ENCODE measurements around the gene TUBB3.
A peak's percentile ranks its signal among the peaks of the same experiment; 100 is the strongest.

The TUBB3 gene

DNA sequence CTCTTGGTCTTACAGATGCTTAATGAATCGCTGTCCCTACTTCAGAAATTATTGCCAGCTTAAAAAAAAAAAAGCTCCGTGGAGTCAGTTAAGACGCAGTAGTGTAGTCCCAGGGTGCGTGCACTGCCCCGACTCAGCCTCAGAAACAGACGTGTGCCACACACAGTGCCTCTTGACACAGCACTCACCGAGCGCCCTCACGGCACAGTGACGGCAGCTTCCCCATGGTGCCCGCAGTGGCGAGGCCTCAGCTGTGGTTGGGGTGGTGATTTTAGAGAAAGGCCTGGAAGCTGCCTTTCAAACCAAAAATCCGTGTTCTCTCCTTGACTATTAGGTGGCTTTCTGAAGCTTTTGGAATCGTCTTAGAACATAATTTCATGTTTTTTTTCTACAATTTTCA lies 35.9 kb upstream of the TUBB3 start:
- Histone ChIP-seq H3K27ac (no peak overlapping the region), H3K9me3 (replicated peaks in 1 of 11) (no peaks in the 10 kb centered on the region), H3K27me3 (no peaks in the 10 kb centered on the region), H3K4me3 (no peak overlapping the region), H3K4me1 (peaks cover 0 to 2% (median 0%) of the 10 kb centered on the region in 10 experiments; a peak in 4 of 20 replicates), H3K4me2 (no peak overlapping the region), H4K20me1 (peaks cover 58 to 100% (median 88%) of the 10 kb centered on the region in 11 experiments), H3K36me3 (peaks cover 100% of the 10 kb centered on the region in 11 experiments), H3K9ac (no peak overlapping the region)
- no peak for TF ChIP-seq Cebpa-rat (IDR thresholded peaks at IDR 0.05)

- Histone ChIP-seq H3K9ac (0 out of 22 replicates have a peak overlapping the region, but pooled peaks of 1 of the 11 experiments have one; percentile 26), H3K9me3 (replicated peaks in 1 of 11) (no peaks in the 10 kb centered on the region), H3K27me3 (no peaks in the 10 kb centered on the region), H3K27ac (no peak overlapping the region), H3K4me1 (no peaks in the 10 kb centered on the region), H3K4me3 (no peak overlapping the region), H3K36me3 (peaks cover 100% of the 10 kb centered on the region in 11 experiments), H4K20me1 (peaks cover 57 to 100% (median 88%) of the 10 kb centered on the region in 11 experiments), H3K4me2 (no peak overlapping the region)
- no peak for TF ChIP-seq Cebpa-rat (IDR thresholded peaks at IDR 0.05)
Measured at GRCh38 chr16:89890200-89890599, 32.9 kb upstream of the TUBB3 start.

DNA sequence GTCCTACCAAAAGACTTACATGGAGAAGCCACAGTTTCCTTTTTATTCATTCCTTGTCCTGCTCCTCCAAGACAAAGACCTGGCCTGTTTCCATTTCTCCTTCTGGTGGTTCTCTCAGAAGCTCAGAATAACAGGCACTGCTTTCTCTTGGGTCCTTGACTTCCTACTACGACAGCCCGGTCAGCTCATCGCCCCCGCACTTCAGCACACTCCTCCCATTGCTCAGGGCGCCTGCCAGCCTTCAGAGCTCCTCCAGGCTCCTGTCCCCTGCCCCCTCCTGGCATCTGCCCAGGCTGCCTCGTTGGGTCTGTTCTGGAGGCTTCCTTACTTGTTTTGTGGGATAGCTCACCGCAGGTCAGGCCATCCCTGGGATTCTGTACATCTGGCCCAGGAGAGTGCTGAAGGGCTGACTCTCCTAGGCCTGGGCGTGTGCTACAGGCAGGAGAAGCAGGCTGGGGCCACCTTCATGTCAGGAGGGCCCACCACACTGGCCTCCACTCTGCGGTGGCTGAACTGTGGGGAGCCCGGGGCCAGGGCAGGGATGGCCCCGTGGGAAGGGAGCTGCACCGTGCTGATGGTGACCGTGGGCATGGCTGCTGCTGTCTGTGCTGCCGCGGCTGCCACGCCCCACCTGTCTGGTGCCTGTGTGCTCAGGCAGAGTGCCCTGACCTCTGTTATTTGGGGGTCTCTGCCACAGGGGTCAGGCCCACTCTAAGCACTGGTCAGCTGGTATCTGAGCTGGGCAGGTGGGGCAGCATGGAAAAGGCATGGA lies 32.1 kb upstream of the TUBB3 start:
- no peak overlapping the region for H3K4me2 ChIP-seq
- H3K4me3 ChIP-seq = no peak overlapping the region
- H3K4me1 ChIP-seq = no peaks in the 10 kb centered on the region
- peaks cover 61 to 100% (median 88%) of the 10 kb centered on the region in 11 experiments for H4K20me1 ChIP-seq
- peaks cover 100% of the 10 kb centered on the region in 11 experiments for H3K36me3 ChIP-seq
- H3K27ac ChIP-seq = no peak overlapping the region
- no peak for TF ChIP-seq Cebpa-rat (IDR thresholded peaks at IDR 0.05)
- no peaks in the 10 kb centered on the region for H3K9me3 ChIP-seq (replicated peaks in 1 of 11)
- H3K27me3 ChIP-seq = no peaks in the 10 kb centered on the region
- peak overlapping the region in 4 of 11 experiments; percentile 15 to 33 (median 30); a peak in 2 of 22 replicates for H3K9ac ChIP-seq

DNA sequence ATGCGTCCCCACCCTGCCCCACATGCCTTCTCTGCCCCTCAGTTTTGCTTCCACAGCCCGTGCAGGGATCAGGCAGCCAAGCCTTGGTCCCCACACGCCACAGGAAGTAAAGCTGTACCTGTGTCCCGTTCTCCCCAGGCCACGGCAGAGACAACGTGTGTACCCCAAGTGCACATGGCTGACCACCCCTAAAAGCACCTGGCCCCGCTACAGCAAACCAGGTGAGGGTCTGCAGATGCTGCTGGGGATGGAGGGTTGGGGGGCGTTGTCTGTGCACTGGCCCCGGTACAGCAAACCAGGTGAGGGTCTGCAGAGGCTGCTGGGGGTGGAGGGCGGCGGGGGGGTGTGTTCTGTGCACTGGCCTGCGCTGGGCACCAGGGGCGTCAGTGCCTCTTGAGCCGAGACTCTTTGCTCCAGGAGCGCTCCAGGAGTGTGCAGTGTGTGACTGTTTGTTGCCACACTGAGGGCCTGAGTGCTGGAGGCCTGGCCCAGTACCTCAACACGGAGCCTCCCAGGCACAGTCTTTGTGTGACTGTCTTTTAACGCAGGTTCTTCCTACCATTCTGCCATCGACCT lies 31.0 kb upstream of the TUBB3 start:
- peaks cover 100% of the 10 kb centered on the region in 11 experiments for H3K36me3 ChIP-seq
- no peaks in the 10 kb centered on the region for H3K27me3 ChIP-seq
- H4K20me1 ChIP-seq = peaks cover 61 to 100% (median 89%) of the 10 kb centered on the region in 11 experiments
- no peaks in the 10 kb centered on the region for H3K9me3 ChIP-seq (replicated peaks in 1 of 11)
- H3K4me3 ChIP-seq = no peak overlapping the region
- no peak overlapping the region for H3K9ac ChIP-seq
- no peaks in the 10 kb centered on the region for H3K4me1 ChIP-seq
- TF ChIP-seq Cebpa-rat (IDR thresholded peaks at IDR 0.05) = no peak
- H3K27ac ChIP-seq = no peak overlapping the region
- H3K4me2 ChIP-seq = no peak overlapping the region

DNA sequence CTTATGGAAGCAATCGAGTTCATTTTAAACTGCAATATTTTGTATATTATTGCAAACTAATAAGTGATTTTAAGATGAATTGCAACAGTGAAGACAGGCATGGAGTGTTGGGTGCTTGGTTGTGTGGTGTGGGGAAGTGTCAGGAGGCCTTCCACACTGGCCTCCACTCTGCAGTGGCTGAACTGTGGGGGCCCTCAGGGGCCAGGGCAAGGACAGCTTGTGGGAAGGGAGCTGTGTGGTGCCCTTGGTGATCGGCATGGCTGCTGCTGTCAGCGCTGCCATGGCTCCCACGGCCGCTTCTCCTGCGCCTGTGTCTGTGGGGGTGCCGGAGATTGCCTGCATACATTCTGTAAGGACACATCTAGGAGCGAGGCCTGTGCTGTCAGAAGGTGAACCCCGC lies 30.5 kb upstream of the TUBB3 start:
- peaks cover 62 to 100% (median 89%) of the 10 kb centered on the region in 11 experiments for H4K20me1 ChIP-seq
- H3K36me3 ChIP-seq = peaks cover 100% of the 10 kb centered on the region in 11 experiments
- no peak overlapping the region for H3K9ac ChIP-seq
- no peak for TF ChIP-seq Cebpa-rat (IDR thresholded peaks at IDR 0.05)
- H3K27ac ChIP-seq = no peak overlapping the region
- no peak overlapping the region for H3K4me2 ChIP-seq
- H3K4me1 ChIP-seq = no peaks in the 10 kb centered on the region
- no peaks in the 10 kb centered on the region for H3K9me3 ChIP-seq (replicated peaks in 1 of 11)
- H3K27me3 ChIP-seq = no peaks in the 10 kb centered on the region
- H3K4me3 ChIP-seq = no peak overlapping the region

DNA sequence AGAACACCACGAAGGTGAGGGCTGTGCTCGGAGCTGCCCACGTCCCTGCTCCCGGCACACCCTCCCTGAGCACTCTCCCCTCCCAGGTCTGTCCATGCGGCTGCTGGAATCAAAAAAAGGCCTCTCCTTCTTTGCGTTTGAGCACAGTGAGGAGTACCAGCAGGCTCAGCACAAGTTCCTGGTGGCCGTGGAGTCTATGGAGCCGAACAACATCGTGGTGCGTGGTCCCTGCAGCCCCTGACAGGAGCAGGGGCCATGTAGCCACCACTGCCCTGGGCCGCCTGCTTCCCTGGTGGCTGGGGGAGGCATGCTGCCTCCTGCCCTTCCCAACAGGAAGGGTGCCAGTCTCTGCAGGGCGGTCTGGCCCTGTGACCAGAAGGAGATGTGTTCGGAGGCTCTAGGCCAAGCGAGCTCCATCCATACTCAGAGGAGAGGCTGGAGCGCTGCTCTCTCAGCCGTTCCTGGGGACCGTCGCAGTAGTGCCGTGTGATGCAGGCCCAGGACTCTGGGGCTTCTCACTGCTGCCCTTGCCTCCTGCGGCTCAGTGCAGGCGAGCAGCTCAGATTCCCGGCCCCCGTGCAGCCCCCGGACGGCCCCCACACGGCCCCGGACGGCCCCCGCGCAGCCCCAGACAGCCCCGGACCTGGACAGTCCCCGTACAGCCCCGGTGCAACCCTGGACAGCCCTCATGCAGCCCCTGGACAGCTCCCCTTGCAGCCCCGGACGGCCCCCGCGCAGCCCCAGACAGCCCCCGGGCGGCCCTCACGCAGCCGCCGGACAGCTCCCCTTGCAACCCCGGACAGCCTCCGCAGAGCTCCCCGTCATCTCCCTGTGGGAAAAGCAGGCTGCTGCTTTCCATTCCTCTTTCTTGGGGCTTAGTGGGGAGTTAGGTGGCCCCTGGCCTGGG lies 29.2 kb upstream of the TUBB3 start:
- H3K27ac ChIP-seq = no peak overlapping the region
- H3K36me3 ChIP-seq = peaks cover 100% of the 10 kb centered on the region in 11 experiments
- peaks cover 62 to 100% (median 89%) of the 10 kb centered on the region in 11 experiments for H4K20me1 ChIP-seq
- H3K27me3 ChIP-seq = no peaks in the 10 kb centered on the region
- H3K4me3 ChIP-seq = no peak overlapping the region
- no peaks in the 10 kb centered on the region for H3K4me1 ChIP-seq
- no peak overlapping the region for H3K9ac ChIP-seq
- no peaks in the 10 kb centered on the region for H3K9me3 ChIP-seq (replicated peaks in 1 of 11)
- H3K4me2 ChIP-seq = no peak overlapping the region
- TF ChIP-seq Cebpa-rat (IDR thresholded peaks at IDR 0.05) = no peak

GRCh38 chr16:89895482-89896250 lies 27.5 kb upstream of the TUBB3 start:
- H3K9me3 ChIP-seq (replicated peaks in 1 of 11) = no peaks in the 10 kb centered on the region
- H3K9ac ChIP-seq = no peak overlapping the region
- TF ChIP-seq Cebpa-rat (IDR thresholded peaks at IDR 0.05) = no peak
- H3K36me3 ChIP-seq = peaks cover 99 to 100% (median 100%) of the 10 kb centered on the region in 11 experiments
- H3K27ac ChIP-seq = no peak overlapping the region
- H3K27me3 ChIP-seq = no peaks in the 10 kb centered on the region
- H4K20me1 ChIP-seq = peaks cover 57 to 100% (median 91%) of the 10 kb centered on the region in 11 experiments
- no peak overlapping the region for H3K4me3 ChIP-seq
- H3K4me1 ChIP-seq = no peaks in the 10 kb centered on the region
- H3K4me2 ChIP-seq = no peak overlapping the region

DNA sequence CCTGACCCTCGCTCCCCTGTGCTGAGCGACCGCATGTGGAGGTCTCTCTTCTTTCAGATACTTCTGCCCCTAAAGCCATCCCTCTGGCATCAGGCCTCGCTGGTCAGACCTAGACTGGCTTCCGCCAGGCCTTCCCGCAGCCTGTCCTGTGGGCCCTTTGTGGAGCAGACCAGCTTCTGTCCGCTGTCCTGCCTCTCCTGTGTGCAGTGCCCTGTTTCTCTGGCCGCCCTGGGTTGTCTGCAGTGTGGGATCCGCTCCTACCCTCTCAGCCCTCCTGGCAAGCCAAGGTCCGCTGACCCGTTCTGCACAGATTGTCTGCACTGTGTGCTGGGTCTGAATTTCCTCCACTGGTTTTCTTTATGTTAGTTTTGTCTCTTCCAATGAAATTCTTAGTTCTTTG lies 25.9 kb upstream of the TUBB3 start:
- Histone ChIP-seq H3K27me3 (no peaks in the 10 kb centered on the region), H3K36me3 (peaks cover 90 to 91% (median 91%) of the 10 kb centered on the region in 11 experiments), H4K20me1 (peaks cover 47 to 91% (median 81%) of the 10 kb centered on the region in 11 experiments; a peak in 21 of 22 replicates), H3K9me3 (replicated peaks in 1 of 11) (no peaks in the 10 kb centered on the region), H3K4me1 (no peaks in the 10 kb centered on the region), H3K4me2 (no peak overlapping the region), H3K4me3 (no peak overlapping the region), H3K27ac (no peak overlapping the region), H3K9ac (no peak overlapping the region)
- TF ChIP-seq Cebpa-rat (IDR thresholded peaks at IDR 0.05) = no peak
